IMR-90 (cell line): ENCODE measurements around the gene ZNF397. TPM values are rescaled to one million over a fixed set of nuclear protein-coding genes. Genes with fewer than 3 reads are reported as not detected.
A peak's percentile ranks its signal among the peaks of the same experiment; 100 is the strongest.

ENCODE experiments used
- ATAC-seq: fragments of 200-7000 bp; cut with Tn5 transposase; 2 replicates; pipeline ENCODE4 v1.9.1; 2020; ENCODE audit warnings: low read depth, mild to moderate bottlenecking, moderate library complexity
- BruUV-seq: library from RNA; stranded (reverse); fragments of 400-500 nt; replicated peaks from 2 replicates; lab custom pipeline; 2021; lab: Mats Ljungman, UMichigan
- CTCF ChIA-PET: fragments of 300-600 bp; formaldehyde crosslinking; extraction: SDS; loops from one replicate; lab custom pipeline; 2021; ENCODE audit warnings: antibody characterized with exemption; lab: Yijun Ruan, JAX
- POLR2A ChIA-PET: fragments of 300-600 bp; sonication (Branson Sonifier 250); formaldehyde crosslinking; loops from one replicate; lab custom pipeline; 2022; ENCODE audit warnings: antibody characterized with exemption; ENCODE audit not compliant: unreplicated experiment; lab: Charles Lee
- DNase-seq: peaks from one replicate; pipeline ENCODE4 v3.0.0; 2013
- H2AFZ ChIP-seq: replicated peaks from 2 replicates; pipeline ENCODE3; 2013; ENCODE audit warnings: low read length, mild to moderate bottlenecking; ENCODE audit not compliant: poor library complexity
- H2AK5ac ChIP-seq: 2 replicates; pipeline ENCODE4 v1.6.1; 2013; ENCODE audit warnings: low read depth, low read length, inconsistent platforms
- H2AK9ac ChIP-seq: replicated peaks from 2 replicates; pipeline ENCODE3; 2013; ENCODE audit warnings: mild to moderate bottlenecking, low read depth, low read length, moderate library complexity; ENCODE audit not compliant: poor library complexity
- H2BK120ac ChIP-seq: 2 replicates; pipeline ENCODE4 v1.6.1; 2013; ENCODE audit warnings: low read depth, low read length, inconsistent platforms
- H2BK15ac ChIP-seq: 3 replicates; pipeline ENCODE4 v1.6.1; 2013; ENCODE audit warnings: low read depth, low read length, inconsistent platforms
- H2BK20ac ChIP-seq: 2 replicates; pipeline ENCODE4 v1.6.1; 2013; ENCODE audit warnings: low read depth, mild to moderate bottlenecking, inconsistent platforms, low read length, moderate library complexity
- H2BK5ac ChIP-seq: 2 replicates; pipeline ENCODE4 v1.6.1; 2013; ENCODE audit warnings: mild to moderate bottlenecking, low read depth, low read length, inconsistent platforms; ENCODE audit not compliant: poor library complexity, severe bottlenecking
- H3K14ac ChIP-seq: replicated peaks from 2 replicates; pipeline ENCODE4 v1.6.1; 2013; ENCODE audit warnings: low read depth, low read length, inconsistent platforms
- H3K18ac ChIP-seq: 2 replicates; pipeline ENCODE4 v1.6.1; 2013; ENCODE audit warnings: low read depth, low read length, control low read depth
- H3K23ac ChIP-seq: 2 replicates; pipeline ENCODE4 v1.6.1; 2013; ENCODE audit warnings: low read depth, low read length, inconsistent platforms
- H3K27ac ChIP-seq: 2 replicates; pipeline ENCODE4 v1.5.1; 2013; ENCODE audit warnings: mild to moderate bottlenecking, control low read depth, low read length; ENCODE audit not compliant: insufficient read depth
- H3K27me3 ChIP-seq: 2 replicates; pipeline ENCODE4 v1.6.1; 2013; ENCODE audit warnings: low read length; ENCODE audit not compliant: control insufficient read depth, insufficient read depth
- H3K36me3 ChIP-seq: 2 replicates; pipeline ENCODE4 v1.6.1; 2013; ENCODE audit warnings: low read length, mixed read lengths; ENCODE audit not compliant: control insufficient read depth, insufficient read depth
- H3K4ac ChIP-seq: 2 replicates; pipeline ENCODE4 v1.6.1; 2013; ENCODE audit warnings: low read depth, low read length, inconsistent platforms
- H3K4me1 ChIP-seq: 2 replicates; pipeline ENCODE4 v1.6.1; 2013; ENCODE audit warnings: low read length, mixed read lengths; ENCODE audit not compliant: control insufficient read depth, insufficient read depth
- H3K4me2 ChIP-seq: 2 replicates; pipeline ENCODE4 v1.6.1; 2013; ENCODE audit warnings: low read depth, mild to moderate bottlenecking, control low read depth, low read length, moderate library complexity
- H3K4me3 ChIP-seq: 2 replicates; pipeline ENCODE4 v1.5.1; 2013; ENCODE audit warnings: low read depth, mild to moderate bottlenecking, control low read depth, low read length, moderate library complexity; ENCODE audit not compliant: insufficient read depth
- H3K56ac ChIP-seq: 2 replicates; pipeline ENCODE4 v1.6.1; 2013; ENCODE audit warnings: low read length, inconsistent platforms; ENCODE audit not compliant: insufficient read depth; ENCODE audit errors: extremely low read depth
- H3K79me1 ChIP-seq, 2 experiments: 2 replicates each; pipeline ENCODE4 v1.6.1; 2013; ENCODE audit warnings: low read length in 2 of 2, inconsistent platforms in 1 of 2, low read depth in 1 of 2
- H3K9ac ChIP-seq: 2 replicates; pipeline ENCODE4 v1.6.1; 2013; ENCODE audit warnings: low read depth, low read length, control low read depth
- H3K9me1 ChIP-seq: 2 replicates; pipeline ENCODE4 v1.6.1; 2013; ENCODE audit warnings: low read length, inconsistent platforms; ENCODE audit not compliant: insufficient read depth
- H3K9me3 ChIP-seq: 2 replicates; pipeline ENCODE4 v1.6.1; 2013; ENCODE audit warnings: low read length; ENCODE audit not compliant: control insufficient read depth, insufficient read depth
- H4K20me1 ChIP-seq: 2 replicates; pipeline ENCODE4 v1.6.1; 2013; ENCODE audit warnings: low read length, inconsistent platforms; ENCODE audit not compliant: insufficient read depth
- H4K5ac ChIP-seq: 2 replicates; pipeline ENCODE4 v1.6.1; 2013; ENCODE audit warnings: mild to moderate bottlenecking, low read depth, low read length, control low read depth
- H4K8ac ChIP-seq, 2 experiments: 2 replicates each; pipeline ENCODE4 v1.6.1; 2013; ENCODE audit warnings: low read depth in 2 of 2, low read length in 2 of 2, control low read depth in 1 of 2, inconsistent platforms in 1 of 2
- H4K91ac ChIP-seq: 2 replicates; pipeline ENCODE4 v1.6.1; 2013; ENCODE audit warnings: low read depth, low read length, inconsistent platforms; ENCODE audit not compliant: insufficient read depth
- ELK1 ChIP-seq: fragments of 150-350 bp; IDR thresholded peaks from 2 replicates; pipeline ENCODE4 v1.6.1; 2016; ENCODE audit warnings: low read depth, mild to moderate bottlenecking, low read length, moderate library complexity, borderline replicate concordance
- MAFK ChIP-seq: IDR thresholded peaks from 2 replicates; pipeline ENCODE4 v1.6.1; 2012; ENCODE audit warnings: low read depth, low read length, improper control_type of control experiment
- MAZ ChIP-seq: IDR thresholded peaks from 2 replicates; pipeline ENCODE4 v1.6.1; 2012; ENCODE audit warnings: low read depth, mild to moderate bottlenecking, low read length, improper control_type of control experiment, moderate library complexity, borderline replicate concordance
- NFE2L2 ChIP-seq: fragments of 150-350 bp; IDR thresholded peaks from 2 replicates; pipeline ENCODE4 v1.6.1; 2016; ENCODE audit warnings: low read depth, mild to moderate bottlenecking, low read length
- RFX5 ChIP-seq: IDR thresholded peaks from 2 replicates; pipeline ENCODE4 v1.8.0; 2012; ENCODE audit warnings: low read depth, mild to moderate bottlenecking, low read length, moderate library complexity
- SMC3 ChIP-seq: fragments of 150-350 bp; IDR thresholded peaks from 2 replicates; pipeline ENCODE4 v1.6.1; 2016; ENCODE audit warnings: low read depth, mild to moderate bottlenecking, antibody characterized with exemption, low read length, moderate library complexity
- WGBS, 2 experiments: methylation state at CpG; one replicate each; pipeline versions ENCODE4 v1.1.5 to v1.1.7; 2013; ENCODE audit warnings: missing lambda C conversion rate in 2 of 2; ENCODE audit not compliant: insufficient read length in 1 of 2; ENCODE audit errors: extremely low coverage in 2 of 2; 5-methylcytosine and 5-hydroxymethylcytosine counted together
- dilution Hi-C: fragments of 300-500 bp; cut with HindIII; formaldehyde crosslinking; loops from one replicate; pipeline ENCODE4 v1.14.3; 2018; ENCODE audit warnings: low sequenced_read_pairs; ENCODE audit not compliant: unreplicated experiment
- in situ Hi-C: fragments of 300-500 bp; cut with MboI; formaldehyde crosslinking; loops from 3 replicates; pipeline ENCODE4 v1.14.3; 2019; ENCODE audit warnings: low sequenced_read_pairs, inconsistent platforms, mixed read lengths
- intact Hi-C: fragments of 100-400 bp; cut with micrococcal nuclease; formaldehyde crosslinking; loops from 2 replicates; pipeline ENCODE4 v1.10.0; 2022
- polyA plus RNA-seq, 3 experiments: library from polyadenylated mRNA; depleted of rRNA; stranded (reverse); fragments of >200 nt; gene quantifications; 2 replicates each; pipeline ENCODE4 v1.2.3, GENCODE V29; 2012; ENCODE audit warnings: low replicate concordance in 1 of 3
- total RNA-seq: library from RNA; depleted of rRNA; stranded (reverse); fragments of >200 nt; gene quantifications from 2 replicates; pipeline ENCODE4 v1.2.3, GENCODE V29; 2012

The ZNF397 gene
- total and polyA plus RNA-seq, 2 of the 4 experiments (the other 2 are of a cell fraction), result 5.5 to 9.9 TPM

GRCh38 chr18:35256947-35257346 is 16.1 kb downstream of the ZNF397 start:
- no peak overlapping the region for H4K91ac ChIP-seq
- no peak overlapping the region for H3K9ac ChIP-seq
- no peak overlapping the region for H2AK9ac ChIP-seq
- peak; percentile 51 for TF ChIP-seq MAFK
- TF ChIP-seq RFX5, result no peak
- TF ChIP-seq MAZ, result no peak
- no peak for TF ChIP-seq NFE2L2
- TF ChIP-seq SMC3, result no peak
- no peak for TF ChIP-seq ELK1
- H3K23ac ChIP-seq, result no peak overlapping the region
- H4K20me1 ChIP-seq, result no peaks in the 10 kb centered on the region
- no CpG with 5 or more reads among the region's 3 CpGs for WGBS, 2 experiments
- H3K4me3 ChIP-seq, result no peak overlapping the region
- H3K18ac ChIP-seq, result no peak overlapping the region
- DNase-seq (no peak), ATAC-seq (no peak)
- H3K4me1 ChIP-seq, result no peaks in the 10 kb centered on the region
- POLR2A ChIA-PET, result no interaction called here
- no peak overlapping the region for H4K5ac ChIP-seq
- intact Hi-C loops, result no loop called here
- H3K27me3 ChIP-seq, result no peaks in the 10 kb centered on the region
- H2BK20ac ChIP-seq, result no peak overlapping the region
- H4K8ac ChIP-seq, result no peak overlapping the region
- no peaks in the 10 kb centered on the region; a peak in 1 of 4 replicates for H3K79me1 ChIP-seq
- H2BK5ac ChIP-seq, result no peak overlapping the region
- H3K4me2 ChIP-seq, result no peak overlapping the region
- no peak overlapping the region for H3K4ac ChIP-seq
- no peak overlapping the region for H2BK120ac ChIP-seq
- no TSS peak for BruUV-seq
- in situ Hi-C loops, result no loop called here
- no peak overlapping the region for H2AK5ac ChIP-seq
- no peak overlapping the region for H2BK15ac ChIP-seq
- dilution Hi-C loops, result no loop called here
- H3K27ac ChIP-seq, result no peak overlapping the region
- CTCF ChIA-PET, result interaction anchor here (0.6 to 0.7 kb wide), 2 partner anchors 13 to 83 kb away, joined by 3 to 7 read pairs; no protein-coding TSS in a partner anchor
- H3K9me3 ChIP-seq, result peaks cover 23% of the 10 kb centered on the region
- H3K14ac ChIP-seq, result no peak overlapping the region
- H3K56ac ChIP-seq, result no peak overlapping the region
- peaks cover 26% of the 10 kb centered on the region for H3K36me3 ChIP-seq
- no peaks in the 10 kb centered on the region for H3K9me1 ChIP-seq
- H2AFZ ChIP-seq, result no peak overlapping the region
